DND-41 (cell line): ENCODE data around the gene ENAM.

Source experiments
- ATAC-seq: fragments of 200-7000 bp; cut with Tn5 transposase; 3 replicates; pipeline ENCODE4 v1.9.1; 2021; ENCODE audit warnings: low read depth; ENCODE audit not compliant: insufficient read depth
- DNase-seq: peaks from one replicate; pipeline ENCODE4 v3.0.0-alpha.2; 2020
- H2AFZ ChIP-seq: 2 replicates; pipeline ENCODE4 v1.6.0; 2012; ENCODE audit warnings: low read depth, low read length
- H3K27ac ChIP-seq: 2 replicates; pipeline ENCODE4 v1.5.1; 2012; ENCODE audit warnings: low read length, inconsistent platforms
- H3K27me3 ChIP-seq: fragments of 200-600 bp; sonication (generic); 2 replicates; pipeline ENCODE4 v1.6.0; 2012; ENCODE audit warnings: low read length, mild to moderate bottlenecking, inconsistent platforms; ENCODE audit not compliant: insufficient read depth, poor library complexity
- H3K36me3 ChIP-seq: 2 replicates; pipeline ENCODE4 v1.5.1; 2012; ENCODE audit warnings: low read length, inconsistent platforms; ENCODE audit not compliant: insufficient read depth
- H3K4me1 ChIP-seq: 2 replicates; pipeline ENCODE4 v1.5.1; 2012; ENCODE audit warnings: mild to moderate bottlenecking, low read length; ENCODE audit not compliant: insufficient read depth
- H3K4me2 ChIP-seq: 2 replicates; pipeline ENCODE4 v1.6.0; 2012; ENCODE audit warnings: mild to moderate bottlenecking, moderate library complexity, low read length, inconsistent platforms; ENCODE audit not compliant: insufficient read depth
- H3K4me3 ChIP-seq, 2 experiments: fragments of 200-600 bp in 1 of 2; shearing (Covaris generic) in 1 of 2; 2 replicates each; pipeline ENCODE4 v1.5.1; 2012 to 2016; ENCODE audit warnings: inconsistent platforms in 2 of 2, low read length in 2 of 2, mild to moderate bottlenecking in 2 of 2, low read depth in 1 of 2, moderate library complexity in 1 of 2
- H3K79me2 ChIP-seq: 2 replicates; pipeline ENCODE4 v1.6.0; 2012; ENCODE audit warnings: low read length, inconsistent platforms; ENCODE audit not compliant: insufficient read depth
- H3K9ac ChIP-seq: 2 replicates; pipeline ENCODE4 v1.6.0; 2012; ENCODE audit warnings: low read depth, mild to moderate bottlenecking, inconsistent platforms, low read length, moderate library complexity
- H3K9me3 ChIP-seq: 2 replicates; pipeline ENCODE4 v1.5.1; 2012; ENCODE audit warnings: low read length, moderate library complexity, mild to moderate bottlenecking, inconsistent platforms; ENCODE audit not compliant: insufficient read depth, severe bottlenecking
- H4K20me1 ChIP-seq: 2 replicates; pipeline ENCODE4 v1.6.0; 2012; ENCODE audit warnings: low read length; ENCODE audit not compliant: insufficient read depth
- EZH2 ChIP-seq: IDR thresholded peaks from 3 replicates; pipeline ENCODE4 v1.6.1; 2012; ENCODE audit warnings: borderline replicate concordance, low read depth, mild to moderate bottlenecking, moderate library complexity, low read length, inconsistent platforms; ENCODE audit not compliant: severe bottlenecking
- TF ChIP-seq, protein P1 (sequence below): IDR thresholded peaks from 2 replicates; pipeline ENCODE4 v1.5.1; 2012; ENCODE audit warnings: borderline replicate concordance, low read length, moderate library complexity, mild to moderate bottlenecking; ENCODE audit not compliant: poor library complexity, severe bottlenecking; ENCODE audit errors: extremely low read depth

ENAM gene

DNA sequence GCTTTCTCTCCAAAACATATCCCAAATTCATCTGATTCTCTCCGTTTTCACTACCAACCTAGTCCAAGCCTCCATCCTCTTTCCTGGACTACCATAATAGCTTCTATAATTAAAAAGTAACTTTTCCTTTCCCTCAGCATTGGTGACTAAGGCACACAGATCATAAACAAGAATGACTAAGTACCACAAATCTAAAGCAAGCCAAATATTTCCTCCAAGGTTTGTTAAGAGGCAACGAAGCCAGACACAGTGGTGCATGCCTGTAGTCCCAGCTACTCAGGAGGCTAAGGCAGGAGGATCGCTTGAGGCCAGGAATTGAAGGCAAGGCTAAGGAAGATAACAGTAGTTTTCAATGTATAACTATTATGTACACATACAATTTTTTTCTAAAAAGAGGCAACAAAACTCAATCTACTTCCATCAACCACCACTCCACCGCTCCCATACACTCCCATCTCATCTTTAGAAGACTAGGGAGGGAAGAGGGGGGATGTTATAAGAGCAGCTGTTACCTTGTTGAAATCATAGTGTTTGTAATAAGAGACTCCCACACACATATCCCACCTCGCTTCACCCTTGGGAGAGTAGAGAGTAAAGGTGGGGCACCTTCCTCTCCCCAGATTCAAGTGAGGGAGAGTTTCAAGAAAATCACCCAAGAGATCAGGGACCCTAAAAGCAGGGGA, 41.9 kb downstream of the ENAM start:
- H3K4me2 ChIP-seq, result no peak overlapping the region
- no peak overlapping the region for H3K9ac ChIP-seq
- DNase-seq (no peak), ATAC-seq (no peak)
- no peaks in the 10 kb centered on the region for H3K79me2 ChIP-seq
- no peaks in the 10 kb centered on the region for H4K20me1 ChIP-seq
- H3K9me3 ChIP-seq, result no peaks in the 10 kb centered on the region
- TF ChIP-seq, protein P1, sequence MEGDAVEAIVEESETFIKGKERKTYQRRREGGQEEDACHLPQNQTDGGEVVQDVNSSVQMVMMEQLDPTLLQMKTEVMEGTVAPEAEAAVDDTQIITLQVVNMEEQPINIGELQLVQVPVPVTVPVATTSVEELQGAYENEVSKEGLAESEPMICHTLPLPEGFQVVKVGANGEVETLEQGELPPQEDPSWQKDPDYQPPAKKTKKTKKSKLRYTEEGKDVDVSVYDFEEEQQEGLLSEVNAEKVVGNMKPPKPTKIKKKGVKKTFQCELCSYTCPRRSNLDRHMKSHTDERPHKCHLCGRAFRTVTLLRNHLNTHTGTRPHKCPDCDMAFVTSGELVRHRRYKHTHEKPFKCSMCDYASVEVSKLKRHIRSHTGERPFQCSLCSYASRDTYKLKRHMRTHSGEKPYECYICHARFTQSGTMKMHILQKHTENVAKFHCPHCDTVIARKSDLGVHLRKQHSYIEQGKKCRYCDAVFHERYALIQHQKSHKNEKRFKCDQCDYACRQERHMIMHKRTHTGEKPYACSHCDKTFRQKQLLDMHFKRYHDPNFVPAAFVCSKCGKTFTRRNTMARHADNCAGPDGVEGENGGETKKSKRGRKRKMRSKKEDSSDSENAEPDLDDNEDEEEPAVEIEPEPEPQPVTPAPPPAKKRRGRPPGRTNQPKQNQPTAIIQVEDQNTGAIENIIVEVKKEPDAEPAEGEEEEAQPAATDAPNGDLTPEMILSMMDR, result no peak
- no peak for TF ChIP-seq EZH2
- H3K4me1 ChIP-seq, result peaks cover 69% of the 10 kb centered on the region
- no peak overlapping the region for H3K4me3 ChIP-seq
- H3K27me3 ChIP-seq, result no peaks in the 10 kb centered on the region
- H3K36me3 ChIP-seq, result no peaks in the 10 kb centered on the region
- H3K27ac ChIP-seq, result no peak overlapping the region
- no peak overlapping the region for H2AFZ ChIP-seq

DNA sequence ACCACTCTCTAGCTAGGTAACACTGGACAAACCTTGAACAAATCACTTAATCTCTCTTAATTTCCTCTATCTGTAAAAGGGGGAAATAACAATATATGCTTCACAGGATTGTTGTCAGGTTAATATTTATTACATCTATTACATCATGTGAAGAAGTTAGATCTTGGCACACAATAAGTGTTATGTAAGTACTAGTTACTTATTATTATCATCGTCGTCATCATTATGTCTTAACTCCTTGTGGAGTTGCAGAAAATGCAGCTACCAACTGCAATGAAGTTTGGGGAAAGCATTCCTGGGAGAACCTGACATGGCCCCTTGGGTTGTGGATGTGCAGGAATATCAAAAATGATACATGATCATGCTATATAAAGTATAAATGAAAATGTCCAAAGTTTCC, 42.5 kb downstream of the ENAM start:
- Histone ChIP-seq H3K4me3 (no peak overlapping the region), H3K4me1 (peaks cover 70% of the 10 kb centered on the region), H3K27me3 (no peaks in the 10 kb centered on the region), H3K36me3 (no peaks in the 10 kb centered on the region), H3K9ac (no peak overlapping the region), H3K9me3 (no peaks in the 10 kb centered on the region), H3K4me2 (no peak overlapping the region), H3K79me2 (no peaks in the 10 kb centered on the region), H4K20me1 (no peaks in the 10 kb centered on the region), H2AFZ (no peak overlapping the region), H3K27ac (no peak overlapping the region)
- ATAC-seq (no peak), DNase-seq (no peak)
- TF ChIP-seq, protein P1, result no peak
- no peak for TF ChIP-seq EZH2

DNA sequence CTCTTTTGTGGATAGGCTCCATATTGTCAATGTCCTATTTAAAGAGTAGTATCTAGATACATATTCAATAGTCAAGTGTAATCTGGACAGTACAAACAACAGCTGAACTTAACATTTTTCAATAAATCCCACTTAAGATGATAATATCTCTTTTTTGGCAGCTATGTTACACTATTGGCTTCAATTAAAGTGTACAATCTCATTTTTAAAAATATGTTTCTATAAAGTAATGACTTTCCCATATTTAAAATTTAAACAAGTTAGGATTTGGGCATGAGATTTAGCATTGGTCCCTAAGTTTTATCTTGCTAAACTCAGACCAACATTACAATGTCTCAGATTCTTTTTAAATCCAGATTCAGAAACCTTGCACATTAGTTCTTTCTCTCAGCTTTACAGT, 45.6 kb downstream of the ENAM start:
- Histone ChIP-seq H3K9me3 (no peaks in the 10 kb centered on the region), H4K20me1 (no peaks in the 10 kb centered on the region), H3K4me1 (peaks cover 72% of the 10 kb centered on the region), H2AFZ (no peak overlapping the region), H3K79me2 (no peaks in the 10 kb centered on the region), H3K36me3 (no peaks in the 10 kb centered on the region), H3K27me3 (no peaks in the 10 kb centered on the region), H3K27ac (peak overlapping the region; percentile 97), H3K9ac (no peak overlapping the region), H3K4me3 (no peak overlapping the region), H3K4me2 (no peak overlapping the region)
- ATAC-seq (no peak), DNase-seq (no peak)
- TF ChIP-seq, protein P1, result no peak
- no peak for TF ChIP-seq EZH2
